Lower lobe of right lung (tissue), 2 donors: ENCODE data around the gene CHAD. TPM values are rescaled to one million over a fixed set of nuclear protein-coding genes. Genes with fewer than 3 reads are reported as not detected.

Source experiments
- ATAC-seq, 2 donors: fragments of 200-7000 bp; cut with Tn5 transposase; one replicate each; pipeline ENCODE4 v1.9.1; 2020 to 2022; ENCODE audit warnings: mild to moderate bottlenecking in 2 of 2, moderate library complexity in 2 of 2
- DNase-seq: peaks from one replicate; pipeline ENCODE4 v3.0.0-alpha.2; 2020
- H3K27ac ChIP-seq: fragments of 200-600 bp; one replicate; pipeline ENCODE4 v1.8.0; 2022
- H3K27me3 ChIP-seq: fragments of 200-600 bp; one replicate; pipeline ENCODE4 v1.8.0; 2022; ENCODE audit warnings: low read depth
- H3K36me3 ChIP-seq: fragments of 200-600 bp; one replicate; pipeline ENCODE4 v1.8.0; 2022; ENCODE audit warnings: mild to moderate bottlenecking
- H3K4me1 ChIP-seq: fragments of 200-600 bp; one replicate; pipeline ENCODE4 v1.8.0; 2022
- H3K4me3 ChIP-seq: fragments of 200-600 bp; one replicate; pipeline ENCODE4 v1.8.0; 2022; ENCODE audit warnings: mild to moderate bottlenecking
- H3K9me3 ChIP-seq: fragments of 200-600 bp; one replicate; pipeline ENCODE4 v1.8.0; 2022
- CTCF ChIP-seq: fragments of 200-600 bp; IDR thresholded peaks from one replicate; pipeline ENCODE4 v1.8.0; 2022; ENCODE audit warnings: antibody characterized with exemption, mild to moderate bottlenecking
- intact Hi-C: fragments of 100-400 bp; cut with DNase I; formaldehyde crosslinking; loops from one replicate; pipeline ENCODE4 v1.11.0; 2022
- total RNA-seq: library from RNA; stranded (reverse); fragmentation: NEBNext Ultra II Directional; extraction: Animal tissue kit (Norgen Biotek cat#: 25700); gene quantifications from one replicate; pipeline ENCODE4 v1.2.1, GENCODE V29; 2021
- donor health status: DM: no; HTN: yes; CAD: no; lungs with severe emphysema.

Gene CHAD
- total RNA-seq, 1 donor from 2014 or later, result not detected

DNA sequence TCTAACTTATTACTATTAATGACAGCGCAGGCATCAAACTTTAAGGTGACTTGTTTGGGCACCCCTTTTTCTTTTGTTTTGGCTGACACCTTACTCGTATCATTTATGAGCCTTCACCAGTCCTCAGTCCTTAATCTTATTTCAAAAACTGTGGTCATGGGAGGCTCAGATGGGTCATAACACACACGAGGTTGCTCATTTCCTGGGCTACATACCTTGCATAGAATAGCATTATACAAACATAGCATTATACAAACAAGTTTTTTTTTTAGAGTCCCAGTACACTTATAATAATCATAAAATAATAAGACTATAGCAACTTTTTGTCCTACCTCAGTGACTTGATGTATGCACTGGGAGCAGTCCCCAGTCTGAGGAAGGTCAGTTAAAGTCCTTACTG, 53.9 kb downstream of the CHAD start:
- DNase-seq (no peak), ATAC-seq (no peak)
- TF ChIP-seq CTCF, result no peak
- Histone ChIP-seq H3K27me3 (no peaks in the 10 kb centered on the region), H3K36me3 (no peaks in the 10 kb centered on the region), H3K9me3 (no peaks in the 10 kb centered on the region), H3K4me1 (no peaks in the 10 kb centered on the region), H3K4me3 (no peak overlapping the region), H3K27ac (no peak overlapping the region)
- intact Hi-C loops, result no loop called here

Other genes with a start within 250 kb of the CHAD start
- gene TMEM92, start 194.4 kb downstream of the CHAD start, total RNA-seq, result 9.2 TPM
- gene XYLT2, start 122.8 kb downstream of the CHAD start, total RNA-seq, result 19.3 TPM
- 43.9 TPM for gene MRPL27, start 95.7 kb downstream of the CHAD start, total RNA-seq
- 1.8 TPM for gene EME1, start 95.7 kb downstream of the CHAD start, total RNA-seq
- gene LRRC59, start 71.4 kb downstream of the CHAD start, total RNA-seq, result 55.5 TPM
- gene ACSF2, start 42.7 kb downstream of the CHAD start, total RNA-seq, result 70.4 TPM
- 29.2 TPM for gene RSAD1, start 10.0 kb upstream of the CHAD start, total RNA-seq
- gene MYCBPAP, start 39.6 kb upstream of the CHAD start, total RNA-seq, result 3.8 TPM
- gene EPN3, start 63.9 kb upstream of the CHAD start, total RNA-seq, result 1.5 TPM
- gene SPATA20, start 78.3 kb upstream of the CHAD start, total RNA-seq, result 29.7 TPM
- 0.21 TPM for gene CACNA1G, start 91.8 kb upstream of the CHAD start, total RNA-seq
- 41.7 TPM for gene ABCC3, start 166.0 kb upstream of the CHAD start, total RNA-seq
- gene ANKRD40, start 239.0 kb upstream of the CHAD start, total RNA-seq, result 49.5 TPM